Measurements from ENCODE around the gene SLC39A11. TPM values are rescaled to one million over a fixed set of nuclear protein-coding genes. Genes with fewer than 3 reads are reported as not detected.

The SLC39A11 gene
- total RNA-seq, 1 experiment from 2014 or later: 15.2 TPM

DNA sequence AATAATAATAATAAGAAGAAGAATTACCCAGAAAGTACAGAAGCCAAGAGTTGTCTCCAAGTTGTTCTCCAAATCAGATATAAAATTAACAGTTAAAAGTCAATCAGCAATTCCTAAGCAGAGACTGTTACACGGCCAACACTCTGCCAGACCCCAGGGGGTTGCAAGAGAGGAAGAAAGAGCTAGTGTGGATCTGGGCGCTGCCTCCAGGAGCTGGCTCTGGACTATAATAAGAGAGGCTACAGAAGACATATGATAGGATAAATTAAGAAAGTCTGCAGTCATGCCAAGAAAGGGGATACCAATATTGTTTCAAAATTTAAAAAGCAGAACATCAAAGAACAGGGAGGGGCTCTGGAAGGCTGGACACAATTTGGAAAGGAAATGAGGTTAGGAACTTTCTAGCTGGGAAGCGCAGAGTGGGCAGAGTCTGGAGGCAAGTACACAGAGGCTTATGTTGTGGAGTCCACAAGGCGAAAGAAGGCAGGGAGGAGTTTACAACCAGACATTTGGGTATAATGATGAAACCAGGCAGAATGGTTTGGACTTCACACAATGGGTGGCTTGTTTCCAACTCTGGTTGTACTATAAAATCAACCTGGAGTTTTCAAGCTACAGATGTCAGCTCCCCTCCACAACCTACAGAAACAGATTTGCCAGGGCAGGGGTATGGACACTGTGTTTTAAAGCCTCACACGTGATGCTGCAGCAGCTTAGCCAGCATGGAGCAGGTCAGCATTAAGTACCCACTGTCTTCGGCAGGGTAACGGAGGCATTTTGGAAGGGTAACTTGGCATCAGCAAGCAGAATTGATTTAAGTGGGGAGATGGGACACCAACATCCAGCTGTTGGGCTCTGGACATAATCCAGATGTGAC is 49.4 kb downstream of the SLC39A11 start:
- H2AFZ ChIP-seq (ENCODE audit: low read length): no peak overlapping the region
- peaks cover 0 to 2% (median 0%) of the 10 kb centered on the region in 3 experiments; a peak in 2 of 7 replicates for H3K36me3 Mint-ChIP-seq (ENCODE audit: insufficient read depth in 1 of 3, low read depth in 3 of 3)
- WGBS (ENCODE audit: extremely low coverage, insufficient read length, low lambda C conversion rate): no CpG with 5 or more reads among the region's 7 CpGs
- no peaks in the 10 kb centered on the region for H3K79me1 ChIP-seq (ENCODE audit: insufficient read depth, low read depth, low read length, poor library complexity, severe bottlenecking)
- no peak overlapping the region for H3K9ac ChIP-seq (ENCODE audit: extremely low read depth, insufficient read length, low read length)
- H2BK20ac ChIP-seq (ENCODE audit: low read depth, low read length, poor library complexity, severe bottlenecking): no peak overlapping the region
- no peak overlapping the region for H3K18ac ChIP-seq (ENCODE audit: insufficient read length, low read depth, low read length)
- H3K4me2 ChIP-seq (ENCODE audit: insufficient read depth, insufficient read length, low read length): no peak overlapping the region
- H3K56ac ChIP-seq (ENCODE audit: insufficient read length, low read depth, low read length): no peak overlapping the region
- no peaks in the 10 kb centered on the region for H3K23me2 ChIP-seq (ENCODE audit: insufficient read length, low read depth, low read length, poor library complexity, severe bottlenecking)
- H3T11ph ChIP-seq (ENCODE audit: low read length): no peak overlapping the region
- no peak overlapping the region for H4K91ac ChIP-seq (ENCODE audit: insufficient read length, low read depth, low read length)
- no peak overlapping the region for H3K4me3 Mint-ChIP-seq
- H2BK12ac ChIP-seq (ENCODE audit: insufficient read length, low read depth, low read length): no peak overlapping the region
- no peaks in the 10 kb centered on the region for H4K20me1 ChIP-seq (ENCODE audit: control insufficient read depth, insufficient read depth, insufficient read length)
- H3K27ac ChIP-seq (ENCODE audit: insufficient read length, low read depth, low read length): no peak overlapping the region
- peaks cover 0 to 3% of the 10 kb centered on the region in 2 experiments; a peak in 1 of 4 replicates for H3K4me1 Mint-ChIP-seq
- H3K27me3 ChIP-seq (ENCODE audit: insufficient read depth, low read length): no peaks in the 10 kb centered on the region
- H2BK120ac ChIP-seq (ENCODE audit: low read depth, low read length, poor library complexity, severe bottlenecking): no peak overlapping the region
- DNase-seq: no peak
- H3K27ac Mint-ChIP-seq: 0 out of 7 replicates have a peak overlapping the region, but pooled peaks of 1 of the 3 experiments have one; percentile 10
- H3K4me1 ChIP-seq (ENCODE audit: insufficient read depth, low read length): no peaks in the 10 kb centered on the region; the same call in 1 of the 2 replicates
- no peaks in the 10 kb centered on the region for H3K9me3 Mint-ChIP-seq
- H2BK5ac ChIP-seq (ENCODE audit: insufficient read length, low read length): no peak overlapping the region
- no peaks in the 10 kb centered on the region for H3K79me2 ChIP-seq (ENCODE audit: insufficient read depth, low read length)
- no peak overlapping the region for H4K5ac ChIP-seq (ENCODE audit: insufficient read length, low read depth, low read length)
- no peak overlapping the region for H2AK5ac ChIP-seq (ENCODE audit: insufficient read length, low read length)
- TF ChIP-seq, protein P1, sequence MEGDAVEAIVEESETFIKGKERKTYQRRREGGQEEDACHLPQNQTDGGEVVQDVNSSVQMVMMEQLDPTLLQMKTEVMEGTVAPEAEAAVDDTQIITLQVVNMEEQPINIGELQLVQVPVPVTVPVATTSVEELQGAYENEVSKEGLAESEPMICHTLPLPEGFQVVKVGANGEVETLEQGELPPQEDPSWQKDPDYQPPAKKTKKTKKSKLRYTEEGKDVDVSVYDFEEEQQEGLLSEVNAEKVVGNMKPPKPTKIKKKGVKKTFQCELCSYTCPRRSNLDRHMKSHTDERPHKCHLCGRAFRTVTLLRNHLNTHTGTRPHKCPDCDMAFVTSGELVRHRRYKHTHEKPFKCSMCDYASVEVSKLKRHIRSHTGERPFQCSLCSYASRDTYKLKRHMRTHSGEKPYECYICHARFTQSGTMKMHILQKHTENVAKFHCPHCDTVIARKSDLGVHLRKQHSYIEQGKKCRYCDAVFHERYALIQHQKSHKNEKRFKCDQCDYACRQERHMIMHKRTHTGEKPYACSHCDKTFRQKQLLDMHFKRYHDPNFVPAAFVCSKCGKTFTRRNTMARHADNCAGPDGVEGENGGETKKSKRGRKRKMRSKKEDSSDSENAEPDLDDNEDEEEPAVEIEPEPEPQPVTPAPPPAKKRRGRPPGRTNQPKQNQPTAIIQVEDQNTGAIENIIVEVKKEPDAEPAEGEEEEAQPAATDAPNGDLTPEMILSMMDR (conservative IDR thresholded peaks at IDR 0.05): no peak
- no peaks in the 10 kb centered on the region for H3K9me3 ChIP-seq (ENCODE audit: control insufficient read depth, low read depth, low read length)
- H3K23ac ChIP-seq (ENCODE audit: insufficient read length, low read depth, low read length): no peak overlapping the region
- no peak overlapping the region for H4K8ac ChIP-seq (replicated peaks; ENCODE audit: insufficient read length, low read depth, low read length)
- H3K14ac ChIP-seq (ENCODE audit: insufficient read depth, low read length): peak overlapping the region; percentile 70
- no peaks in the 10 kb centered on the region; the same call in 1 of the 2 replicates for H3K27me3 Mint-ChIP-seq (ENCODE audit: low read depth)
- no peak overlapping the region for H3K4ac ChIP-seq (ENCODE audit: low read depth, low read length)
- no peak overlapping the region for H2BK15ac ChIP-seq (ENCODE audit: low read depth, low read length)
